ENCODE data around the gene VAMP1.
"Not testable (repeated sequence)": the region's sequence is repeated elsewhere in the genome, so short reads cannot be mapped to it uniquely, and the experiment has no call there.

The VAMP1 gene, protein sequence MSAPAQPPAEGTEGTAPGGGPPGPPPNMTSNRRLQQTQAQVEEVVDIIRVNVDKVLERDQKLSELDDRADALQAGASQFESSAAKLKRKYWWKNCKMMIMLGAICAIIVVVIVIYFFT

DNA sequence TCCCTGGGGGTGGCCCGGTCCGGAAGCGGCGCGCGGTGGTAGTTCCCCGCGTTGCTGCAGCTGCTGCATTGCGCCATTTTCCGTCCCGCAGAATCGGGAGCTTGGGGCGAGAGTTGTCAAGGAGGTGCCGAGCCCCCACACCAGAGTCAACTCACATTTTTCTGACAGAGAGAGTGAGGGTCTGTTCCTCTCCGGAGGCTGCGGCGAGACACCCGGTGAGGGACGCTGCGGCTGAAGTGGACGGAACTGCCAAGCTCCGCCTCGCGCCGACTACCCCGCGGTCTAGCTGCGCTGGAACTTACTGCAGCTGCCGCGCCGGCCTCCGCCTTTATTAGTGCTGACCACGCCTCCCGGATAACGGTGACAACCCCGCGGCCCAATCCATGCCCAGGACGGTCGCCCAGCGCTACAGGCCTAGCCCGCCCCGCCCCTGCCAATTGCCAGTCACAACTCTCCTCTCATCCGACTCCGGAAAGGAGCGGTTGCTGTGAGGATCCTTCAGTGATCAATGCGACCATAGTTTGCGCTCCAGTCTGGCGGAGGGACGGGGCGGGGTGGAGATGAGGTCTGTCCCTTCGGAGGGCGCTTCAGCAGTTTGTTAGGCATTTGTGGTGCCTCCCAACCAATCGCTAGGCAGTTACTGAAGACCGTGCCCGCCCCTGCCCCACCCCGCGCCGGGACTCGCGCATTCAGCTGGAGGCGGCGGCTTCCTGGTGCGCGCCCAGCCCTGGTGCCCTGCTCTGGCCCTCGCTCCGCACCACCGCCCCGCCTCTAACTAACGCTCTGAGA is at the start of gene VAMP1:
Gene VAMP1 (minus strand): TSS at position 303 of the 789 bp plus-strand sequence. CDS start 146 bp downstream, at position 157.
- peak; percentile 99 for DNase-seq (ENCODE audit: low spot score)

DNA sequence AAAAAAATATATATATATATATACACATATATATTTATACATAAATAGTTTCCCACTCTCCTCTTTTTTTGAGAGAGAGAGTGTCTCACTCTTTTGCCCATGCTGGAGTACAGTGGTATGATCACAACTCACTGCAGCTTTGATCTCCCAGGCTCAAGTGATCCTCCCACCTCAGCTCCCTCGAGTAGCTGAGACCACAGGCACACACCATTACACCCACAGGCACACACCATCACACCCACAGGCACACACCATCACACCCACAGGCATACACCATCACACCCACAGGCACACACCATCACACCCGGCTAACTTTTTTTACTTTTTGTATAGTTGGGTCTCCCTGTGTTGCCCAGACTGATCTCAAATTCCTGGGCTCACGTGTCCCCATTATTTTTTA is 49.7 kb upstream of the VAMP1 start:
- no peak for DNase-seq (ENCODE audit: low spot score)

DNA sequence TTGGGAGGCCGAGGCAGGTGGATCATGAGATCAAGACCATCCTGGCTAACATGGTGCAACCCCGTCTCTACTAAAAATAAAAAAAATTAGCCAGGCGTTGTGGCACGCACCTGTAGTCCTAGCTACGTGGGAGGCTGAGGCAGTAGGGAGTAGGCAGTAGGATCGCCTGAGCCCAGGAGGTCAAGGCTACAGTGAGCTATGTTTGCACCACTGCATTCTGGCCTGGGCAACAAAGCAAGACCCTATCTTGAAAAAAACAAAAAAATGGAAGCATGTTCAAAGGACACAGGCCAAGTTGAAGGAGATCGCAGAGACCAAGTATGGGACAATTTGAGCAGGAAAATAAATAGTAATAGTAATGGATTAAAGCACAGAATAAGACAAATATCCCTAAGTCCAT is 37.6 kb upstream of the VAMP1 start:
- DNase-seq (ENCODE audit: low spot score): no peak

DNA sequence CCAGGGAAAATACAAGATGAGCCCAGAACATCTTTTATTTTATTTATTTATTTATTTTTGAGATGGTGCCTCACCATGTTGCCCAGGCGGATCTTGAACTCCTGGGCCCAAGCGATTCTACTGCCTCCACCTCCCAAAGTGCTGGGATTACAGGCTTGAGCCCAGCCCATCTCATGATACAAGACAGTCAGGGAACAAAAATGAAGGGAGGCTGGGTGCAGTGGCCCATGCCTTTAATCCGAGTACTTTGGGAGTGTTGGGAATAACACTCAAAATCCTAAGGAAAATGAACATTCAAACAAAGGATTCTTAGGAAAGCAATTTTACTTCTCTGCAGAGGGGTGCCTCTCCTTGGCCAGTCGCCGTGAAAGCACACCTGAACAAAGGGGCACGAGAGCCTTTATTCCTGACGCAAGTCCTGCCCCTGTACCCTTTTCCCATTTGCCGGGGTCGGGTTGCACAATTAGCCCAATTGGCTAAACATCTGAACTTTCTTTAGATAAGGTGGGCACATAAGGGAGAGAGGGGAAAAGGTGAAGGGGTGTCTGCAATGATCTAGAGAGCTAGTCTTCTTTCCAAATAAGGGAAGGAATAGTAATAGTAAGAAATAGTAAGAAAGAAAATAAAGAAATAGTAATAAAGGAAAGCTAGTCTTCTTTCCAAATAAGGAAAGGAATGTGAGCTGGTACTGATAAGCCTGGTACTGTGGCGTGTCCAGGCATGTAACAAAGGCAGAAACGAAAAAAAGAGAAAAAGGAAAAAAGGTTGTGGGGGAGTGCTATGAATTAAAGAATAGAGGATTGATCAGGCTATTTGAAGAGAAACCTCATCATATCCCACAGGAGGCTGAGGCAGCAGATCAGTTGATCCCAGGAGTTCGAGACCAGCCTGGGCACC is 36.9 kb upstream of the VAMP1 start:
- DNase-seq (ENCODE audit: low spot score): no peak

DNA sequence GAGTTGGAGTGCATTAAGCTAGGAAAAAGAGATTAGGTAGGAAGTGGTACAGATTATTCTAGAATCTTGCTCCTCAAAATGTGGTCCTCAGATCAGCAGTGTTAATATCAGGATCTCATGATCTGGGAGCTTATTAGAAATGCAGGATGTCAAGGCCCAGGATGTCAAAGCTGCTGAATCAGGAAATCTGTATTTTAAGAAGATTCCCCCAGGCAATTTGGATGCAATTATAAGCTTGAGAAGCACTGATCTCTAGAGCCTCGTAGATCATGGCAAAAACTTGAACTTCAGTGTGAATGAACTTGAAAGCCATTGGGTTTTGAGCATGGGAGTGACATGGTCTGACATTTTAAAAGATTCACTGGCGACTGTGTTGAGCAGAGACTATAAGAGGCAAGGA is 30.0 kb upstream of the VAMP1 start:
- DNase-seq (ENCODE audit: low spot score): no peak

DNA sequence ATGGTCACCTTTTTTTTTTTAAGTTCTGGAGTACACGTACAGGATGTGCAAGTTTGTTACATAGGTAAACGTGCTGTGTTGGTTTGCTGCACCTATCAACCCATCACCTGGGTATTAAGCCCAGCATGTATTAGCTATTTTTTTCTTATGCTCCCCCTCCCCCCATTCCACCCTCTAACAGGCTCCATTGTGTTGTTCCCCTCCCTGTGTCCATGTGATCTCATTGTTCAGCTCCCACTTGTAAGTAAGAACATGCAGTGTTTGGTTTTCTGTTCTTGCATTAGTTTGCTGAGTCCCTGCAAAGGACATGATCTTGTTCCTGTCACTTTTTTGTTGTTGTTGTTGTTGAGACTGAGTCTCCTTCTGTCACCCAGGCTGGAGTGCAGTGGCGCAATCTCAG is 26.8 kb upstream of the VAMP1 start:
- not testable (repeated sequence) for DNase-seq (ENCODE audit: low spot score)

DNA sequence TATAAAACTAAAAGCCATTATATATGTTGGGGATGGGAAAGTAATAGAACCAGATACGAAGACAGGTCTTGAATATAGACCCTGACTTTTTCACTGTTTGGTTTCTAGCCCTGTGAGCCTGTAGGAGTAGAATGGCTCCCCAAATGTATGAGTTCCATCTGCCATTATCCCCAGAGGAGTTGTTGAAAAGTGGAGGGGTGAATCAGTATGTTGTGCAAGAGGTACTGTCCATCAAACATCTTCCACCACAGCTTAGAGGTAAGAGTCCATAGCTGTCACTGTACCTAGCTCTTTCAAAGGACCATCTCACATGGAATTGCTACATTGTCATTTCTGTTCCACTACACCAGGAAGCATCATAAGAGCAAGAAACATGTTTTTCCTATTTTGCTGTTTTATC is 24.5 kb upstream of the VAMP1 start:
- DNase-seq (ENCODE audit: low spot score): peak; percentile 6

DNA sequence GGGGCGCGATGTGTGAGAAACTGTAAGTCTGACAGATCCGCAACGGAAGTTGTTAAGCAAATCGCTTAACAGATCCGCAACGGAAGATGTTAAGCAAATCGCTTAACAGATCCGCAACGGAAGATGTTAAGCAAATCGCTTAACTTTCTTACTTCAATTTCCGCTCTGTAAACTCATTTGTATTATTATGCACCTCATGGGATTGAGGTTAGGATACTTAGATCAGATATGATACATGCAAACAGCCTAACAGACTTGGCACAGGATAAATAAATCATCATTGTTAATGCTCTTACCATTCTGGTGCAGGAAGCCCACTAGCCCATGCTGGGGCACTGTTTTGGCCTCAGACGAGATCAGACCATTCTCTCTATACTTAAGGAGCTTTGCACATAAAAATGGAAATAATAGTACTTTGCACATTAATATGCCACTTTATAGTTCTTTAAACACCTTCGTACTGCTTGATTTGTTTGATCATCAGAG is 23.8 kb upstream of the VAMP1 start:
- DNase-seq (ENCODE audit: low spot score): no peak

DNA sequence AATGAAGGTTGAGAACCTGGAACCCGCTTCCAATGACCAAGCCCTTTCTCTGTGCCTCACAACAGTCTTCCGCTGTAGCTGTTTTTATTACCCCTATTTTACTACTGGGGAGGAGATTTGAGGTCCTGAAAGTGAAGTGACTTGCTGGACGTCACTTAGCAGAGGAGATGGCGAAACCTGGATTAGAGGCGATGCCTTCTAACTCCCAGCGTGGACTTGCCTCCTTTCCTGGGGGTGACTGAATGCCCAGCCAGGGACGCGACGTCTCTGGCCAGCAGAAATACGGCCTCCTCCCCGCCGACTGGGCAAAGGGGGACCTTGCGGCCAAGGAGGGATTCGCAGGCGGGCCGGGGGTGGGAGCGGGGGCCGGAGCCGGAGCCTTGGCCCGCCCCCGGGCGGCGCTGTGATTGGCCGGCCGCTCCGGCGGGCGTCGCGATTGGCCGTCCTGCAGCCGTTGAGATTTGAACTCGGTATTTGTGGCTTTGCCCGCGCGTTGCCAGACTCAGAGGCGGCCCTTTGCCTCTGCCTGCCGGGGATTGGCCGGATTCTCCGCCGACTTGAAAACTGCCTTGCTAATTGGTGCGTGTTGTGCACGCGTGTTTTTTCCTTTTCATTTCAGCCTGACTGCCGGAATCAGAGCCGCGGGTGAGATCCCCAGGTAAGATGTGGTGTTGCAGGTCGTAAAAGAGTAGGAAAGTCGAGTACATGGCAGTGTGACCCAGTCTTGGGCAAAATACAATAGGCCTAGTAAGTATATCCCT is 23.2 kb upstream of the VAMP1 start, which contains the start of gene NCAPD2:
Gene NCAPD2 (plus strand): TSS at position 606 of the 761 bp plus-strand sequence. CDS start 997 bp downstream, outside the sequence.
- DNase-seq (ENCODE audit: low spot score): peak; percentile 98

DNA sequence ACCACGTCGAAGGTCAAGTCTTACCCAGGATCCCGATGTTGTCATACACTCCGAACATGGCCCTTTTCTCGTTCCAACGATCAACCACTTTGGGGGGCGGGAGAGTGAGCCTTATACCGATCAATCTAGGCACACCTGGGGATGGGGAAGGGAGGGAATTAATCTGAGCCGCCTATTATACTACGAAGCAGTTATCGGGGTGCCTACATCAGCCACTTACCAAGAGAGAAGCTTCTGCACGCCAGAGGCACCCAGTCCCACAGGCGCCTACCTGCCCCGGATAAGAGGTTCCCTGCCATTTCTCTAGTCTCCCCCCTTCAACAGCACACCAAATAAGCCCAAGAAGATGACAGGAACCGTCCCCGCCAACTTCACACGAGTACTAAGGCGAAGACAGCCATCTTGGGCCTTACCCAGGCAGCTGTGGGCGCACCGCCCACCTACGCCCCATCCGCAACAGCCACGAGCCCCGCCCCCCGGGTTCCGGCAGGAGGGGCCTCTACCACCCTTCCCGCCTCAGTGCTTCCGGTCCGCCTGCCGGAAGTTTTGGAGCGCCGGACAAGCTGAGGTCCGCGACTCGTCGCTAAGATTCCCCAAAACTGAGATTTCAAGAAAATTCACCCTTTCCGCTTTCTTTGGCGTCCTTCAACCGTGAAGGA is 22.5 kb upstream of the VAMP1 start, which contains the start of gene MRPL51:
Gene MRPL51 (minus strand): TSS at position 425 of the 659 bp plus-strand sequence. CDS start 126 bp downstream, at position 299.
- peak; percentile 96 for DNase-seq (ENCODE audit: low spot score)

DNA sequence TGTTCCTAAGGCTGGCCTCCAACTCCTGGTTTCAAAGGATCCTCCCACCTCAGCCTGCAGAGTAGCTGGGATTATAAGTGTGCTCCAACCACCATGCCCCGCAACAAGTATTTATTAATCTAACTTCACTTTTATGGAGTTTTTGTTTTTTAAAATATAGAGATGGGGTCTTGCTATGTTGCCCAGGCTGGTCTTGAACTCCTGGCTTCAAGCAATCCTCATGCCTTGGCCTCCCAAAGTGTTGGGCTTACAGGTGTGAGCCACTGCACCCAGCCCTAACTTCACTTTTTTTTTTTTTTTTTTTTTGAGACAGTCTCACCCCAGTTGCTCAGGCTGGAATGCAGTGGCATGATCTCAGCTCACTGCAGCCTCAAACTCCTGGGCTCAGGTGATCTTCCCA is 20.2 kb upstream of the VAMP1 start:
- DNase-seq (ENCODE audit: low spot score): not testable (repeated sequence)

DNA sequence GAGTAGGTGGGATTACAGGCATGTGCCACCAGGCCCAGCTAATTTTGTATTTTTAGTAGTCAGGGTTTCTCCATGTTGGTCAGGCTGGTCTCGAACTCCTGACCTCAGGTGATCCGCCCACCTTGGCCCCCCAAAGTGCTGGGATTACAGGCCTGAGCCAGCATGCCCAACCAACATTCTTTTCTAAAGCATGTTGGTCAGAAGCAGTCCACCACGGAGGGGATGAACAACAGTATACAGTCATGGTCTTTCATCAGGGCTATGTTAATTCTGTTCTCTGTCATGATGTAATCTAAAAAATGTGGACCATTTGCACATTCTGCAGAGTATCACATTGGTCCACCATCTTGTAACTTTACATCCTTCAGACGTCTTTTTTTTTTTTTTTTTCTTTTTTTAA is 19.0 kb upstream of the VAMP1 start:
- no peak for DNase-seq (ENCODE audit: low spot score)

DNA sequence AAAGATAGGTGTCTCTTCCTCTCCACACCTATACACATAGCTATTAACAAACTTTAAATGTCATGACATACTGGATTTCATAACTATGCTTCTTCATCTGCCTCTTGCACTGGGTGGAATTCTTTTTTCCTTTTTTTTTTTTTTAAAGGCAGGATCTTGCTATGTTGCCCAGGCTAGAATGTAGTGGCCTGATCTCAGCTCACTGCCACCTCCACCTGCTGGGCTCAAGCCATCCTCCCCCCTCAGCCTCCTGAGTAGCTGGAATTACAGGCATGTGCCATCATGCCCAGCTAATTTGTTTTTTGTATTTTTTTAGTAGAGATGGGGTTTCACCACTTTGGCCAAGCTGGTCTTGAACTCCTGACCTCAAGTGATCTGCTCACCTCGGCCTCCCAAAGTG is 17.8 kb upstream of the VAMP1 start:
- no peak for DNase-seq (ENCODE audit: low spot score)

DNA sequence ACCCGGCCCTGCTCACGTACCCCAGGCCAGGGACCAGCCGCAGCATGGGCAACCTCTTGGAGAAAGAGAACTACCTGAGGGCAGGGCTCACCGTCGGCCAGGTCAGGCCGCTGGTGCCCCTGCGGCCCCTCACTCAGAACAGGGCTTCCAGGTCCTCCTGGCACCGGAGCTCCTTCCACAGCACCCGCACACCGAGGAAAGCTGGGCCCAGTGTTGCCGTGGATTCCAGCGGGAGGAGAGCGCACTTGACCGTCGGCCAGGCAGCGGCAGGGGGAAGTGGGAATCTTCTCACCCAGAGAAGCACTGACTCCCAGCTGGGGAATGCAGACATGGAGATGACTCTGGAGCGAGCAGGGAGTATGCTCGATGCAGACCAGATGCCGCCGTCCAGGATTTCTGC is 7.9 kb upstream of the VAMP1 start:
- no peak for DNase-seq (ENCODE audit: low spot score)

DNA sequence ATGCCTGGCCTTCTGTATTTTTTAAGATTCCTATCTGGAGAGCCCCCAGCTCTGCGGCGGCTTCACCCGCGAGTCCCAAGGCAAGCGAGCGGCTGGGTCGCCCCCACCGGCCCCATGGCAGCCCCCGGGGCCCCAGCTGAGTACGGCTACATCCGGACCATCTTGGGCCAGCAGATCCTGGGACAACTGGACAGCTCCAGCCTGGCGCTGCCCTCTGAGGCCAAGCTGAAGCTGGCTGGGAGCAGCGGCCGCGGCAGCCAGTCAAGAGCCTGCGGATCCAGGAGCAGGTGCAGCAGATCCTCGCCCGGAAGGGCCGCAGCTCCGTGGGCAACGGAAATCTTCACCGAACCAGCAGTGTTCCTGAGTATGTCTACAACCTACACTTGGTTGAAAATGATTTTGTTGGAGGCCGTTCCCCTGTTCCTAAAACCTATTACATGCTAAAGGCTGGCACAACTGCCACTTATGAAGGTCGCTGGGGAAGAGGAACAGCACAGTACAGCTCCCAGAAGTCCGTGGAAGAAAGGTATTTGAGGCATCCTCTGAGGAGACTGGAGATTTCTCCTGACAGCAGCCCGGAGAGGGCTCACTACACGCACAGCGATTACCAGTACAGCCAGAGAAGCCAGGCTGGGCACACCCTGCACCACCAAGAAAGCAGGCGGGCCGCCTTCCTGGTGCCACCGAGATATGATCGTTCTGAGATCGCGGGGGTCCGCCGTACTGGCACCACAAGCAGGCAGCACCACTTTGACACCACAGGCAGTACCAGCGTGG is 7.3 kb upstream of the VAMP1 start:
- DNase-seq (ENCODE audit: low spot score): not testable (repeated sequence)

DNA sequence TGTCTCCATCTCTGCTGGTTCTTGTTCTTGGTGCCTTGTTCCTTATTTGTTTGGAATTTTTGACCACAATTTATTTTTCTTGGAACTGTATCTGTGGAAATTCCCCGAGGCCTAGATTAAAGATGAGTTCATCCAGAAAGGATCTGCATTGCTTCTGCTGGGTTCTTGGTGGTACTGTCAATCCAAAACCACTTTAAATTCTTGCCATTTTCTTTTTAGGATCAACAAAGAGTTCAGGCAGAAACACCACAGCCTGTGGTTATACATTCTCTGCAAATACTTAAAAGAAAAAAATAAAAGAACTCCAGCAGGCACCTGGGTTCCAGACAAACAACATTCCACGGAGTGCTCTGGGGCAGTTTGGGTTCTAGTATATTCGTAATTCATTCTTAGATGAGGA is 6.0 kb upstream of the VAMP1 start:
- no peak for DNase-seq (ENCODE audit: low spot score)

DNA sequence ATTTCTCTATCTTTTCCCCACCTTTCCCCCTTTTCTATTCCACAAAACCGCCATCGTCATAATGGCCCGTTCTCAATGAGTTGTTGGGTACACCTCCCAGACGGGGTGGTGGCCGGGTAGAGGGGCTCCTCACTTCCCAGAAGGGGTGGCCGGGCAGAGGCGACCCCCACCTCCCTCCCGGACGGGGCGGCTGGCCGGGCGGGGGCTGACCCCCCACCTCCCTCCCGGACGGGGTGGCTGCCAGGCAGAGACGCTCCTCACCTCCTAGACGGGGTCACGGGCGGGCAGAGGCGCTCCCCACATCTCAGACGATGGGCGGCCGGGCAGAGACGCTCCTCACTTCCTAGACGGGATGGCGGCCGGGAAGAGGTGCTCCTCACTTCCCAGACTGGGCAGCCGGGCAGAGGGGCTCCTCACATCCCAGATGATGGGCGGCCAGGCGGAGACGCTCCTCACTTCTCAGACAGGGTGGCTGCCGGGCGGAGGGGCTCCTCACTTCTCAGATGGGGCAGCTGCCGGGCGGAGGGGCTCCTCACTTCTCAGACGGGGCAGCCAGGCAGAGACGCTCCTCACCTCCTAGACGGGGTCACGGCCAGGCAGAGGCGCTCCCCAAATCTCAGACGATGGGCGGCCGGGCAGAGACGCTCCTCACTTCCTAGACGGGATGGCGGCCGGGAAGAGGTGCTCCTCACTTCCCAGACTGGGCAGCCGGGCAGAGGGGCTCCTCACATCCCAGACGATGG is 4.9 kb upstream of the VAMP1 start:
- not testable (repeated sequence) for DNase-seq (ENCODE audit: low spot score)

DNA sequence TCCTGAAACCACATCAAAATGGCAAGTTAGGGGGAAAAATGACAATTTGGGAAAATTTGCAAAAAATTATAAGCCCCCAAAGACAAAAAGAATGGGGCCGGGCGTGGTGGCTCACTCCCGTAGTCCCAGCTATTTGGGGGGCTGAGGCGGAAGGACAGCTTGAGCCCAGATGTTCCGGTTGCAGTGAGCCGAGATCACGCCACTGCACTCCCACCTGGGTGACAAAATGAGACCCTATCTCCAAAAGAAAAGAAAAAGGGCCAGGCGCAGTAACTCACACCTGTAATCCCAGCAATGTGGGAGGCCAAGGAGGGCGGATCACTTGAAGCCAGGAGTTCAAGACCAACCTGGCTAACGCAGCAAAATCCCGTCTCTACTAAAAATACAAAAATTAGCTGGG is 2.0 kb upstream of the VAMP1 start:
- no peak for DNase-seq (ENCODE audit: low spot score)

DNA sequence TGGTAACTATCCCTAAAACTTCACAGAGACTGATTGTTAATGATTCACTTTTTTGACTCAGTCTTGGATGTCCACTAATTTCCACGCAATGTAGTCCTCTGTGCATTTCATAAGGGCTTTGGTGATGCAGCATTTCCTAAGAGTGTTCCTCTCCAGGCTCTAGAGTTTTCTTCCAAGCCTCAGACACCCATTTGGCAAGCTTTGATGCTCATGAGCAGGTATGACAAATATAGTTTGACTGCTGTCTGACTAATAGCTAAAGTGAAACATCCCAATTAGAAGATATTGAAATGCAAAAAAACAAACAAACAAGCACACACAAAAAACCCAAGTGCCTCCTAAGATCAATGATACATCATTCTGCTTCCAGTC is 1.5 kb upstream of the VAMP1 start:
- no peak for DNase-seq (ENCODE audit: low spot score)

All from activated CD4-positive, alpha-beta T cell treated with anti-CD3 and anti-CD28 coated beads, Interleukin-2, Interleukin-4, amounts not matched to agents 100 ng/mL and 50 ng/mL, durations not matched to agents 16 hours and 8 hours (primary cell).